GM21737 (cell line): Measurements from ENCODE around the gene SGK1.
"Not testable (repeated sequence)": the region's sequence is repeated elsewhere in the genome, so short reads cannot be mapped to it uniquely, and the experiment has no call there.

Source experiments
- ATAC-seq: cut with Tn5 transposase; IDR thresholded peaks from one replicate; pipeline ENCODE4 v1.9.1; 2021; ENCODE audit warnings: mild to moderate bottlenecking, moderate library complexity; ENCODE audit not compliant: unreplicated experiment

The SGK1 gene

DNA sequence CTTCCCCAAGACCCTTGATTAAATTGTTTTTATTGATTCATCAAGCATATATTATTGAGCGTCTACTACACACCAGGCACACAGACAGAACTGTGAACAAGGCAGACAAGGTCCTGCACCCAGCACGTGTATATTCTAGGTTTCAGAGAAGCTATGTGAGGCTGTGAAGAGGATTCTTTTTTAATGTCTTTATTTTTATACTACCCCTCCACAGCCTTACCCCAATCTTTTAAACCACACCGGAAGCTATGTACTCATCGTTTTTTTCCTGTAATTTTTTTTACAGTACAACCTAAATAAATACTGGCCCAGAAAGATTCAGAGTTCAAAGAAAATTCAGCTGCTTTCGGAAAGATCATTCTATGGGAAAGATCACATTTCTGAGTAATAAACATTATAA, 10.0 kb downstream of the SGK1 start:
- no peak for ATAC-seq

- no peak for ATAC-seq
Observed at GRCh38 chr6:134307075-134307474, 10.8 kb downstream of the SGK1 start.

GRCh38 chr6:134304381-134304780, 13.5 kb downstream of the SGK1 start:
- ATAC-seq: not testable (repeated sequence)

DNA sequence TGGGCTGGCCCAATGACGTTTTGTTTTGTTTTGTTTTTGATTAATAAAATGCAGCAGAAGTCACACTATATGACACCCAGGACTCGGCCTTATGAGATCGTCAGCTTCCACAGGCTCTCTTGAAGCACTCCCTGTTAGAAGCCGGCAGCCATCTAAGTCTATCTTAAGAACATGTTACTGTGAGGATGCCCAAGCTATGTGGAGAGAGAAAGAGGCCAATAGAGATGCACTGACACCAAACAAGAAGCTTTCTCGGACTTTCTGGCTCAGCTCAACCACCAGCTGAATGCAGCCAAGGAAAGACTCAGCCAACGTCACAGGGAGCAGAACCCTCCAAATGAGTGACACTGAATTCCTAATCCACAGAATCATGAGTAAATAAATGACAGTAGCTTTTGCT, 14.0 kb downstream of the SGK1 start:
- ATAC-seq: no peak

DNA sequence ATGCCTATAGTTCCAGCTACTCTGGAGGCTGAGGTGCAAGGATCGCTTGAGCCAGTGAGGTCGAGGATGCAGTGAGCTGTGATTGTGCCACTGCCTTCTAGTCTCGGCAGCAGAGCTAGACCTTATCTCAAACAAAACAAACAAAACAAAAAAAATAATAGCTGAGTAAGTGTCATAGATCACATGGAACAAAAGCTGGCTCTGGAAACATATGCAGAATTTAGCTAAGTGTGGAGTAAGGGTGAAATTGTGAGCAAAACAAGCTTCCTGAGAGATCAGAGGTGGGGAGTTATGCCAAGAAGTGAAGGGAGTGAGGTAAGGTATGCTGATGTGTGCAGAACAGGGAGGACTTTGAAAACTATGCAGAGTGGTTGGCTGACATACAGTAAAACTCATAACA, 18.7 kb downstream of the SGK1 start:
- ATAC-seq: no peak

GRCh38 chr6:134296762-134297161, 21.1 kb downstream of the SGK1 start:
- no peak for ATAC-seq

- peak; percentile 65 for ATAC-seq
Observed at GRCh38 chr6:134295953-134296553, 21.9 kb downstream of the SGK1 start.

DNA sequence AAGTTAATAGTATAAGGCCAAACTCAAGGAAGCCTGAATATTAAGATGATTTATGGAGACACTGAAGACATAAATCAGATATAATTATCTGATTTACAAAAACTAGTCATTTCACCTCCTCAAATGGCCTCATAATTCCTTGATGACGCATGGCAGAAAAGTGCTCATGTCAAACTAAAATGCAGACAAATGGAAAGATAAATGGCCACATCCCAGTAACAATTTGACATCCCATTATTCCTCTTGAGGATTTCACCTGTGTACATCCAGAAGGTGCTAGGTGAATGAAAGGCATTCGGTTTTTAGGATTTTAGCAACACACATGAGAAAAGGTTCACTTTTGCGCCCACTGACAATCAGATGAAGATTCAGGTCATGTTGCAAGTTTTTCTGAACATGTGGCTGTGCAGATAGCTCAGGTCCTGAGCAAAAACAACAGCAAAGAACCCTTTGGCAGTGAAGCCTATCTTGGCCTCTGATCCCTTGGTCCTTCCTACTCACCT, 24.2 kb downstream of the SGK1 start:
- no peak for ATAC-seq

GRCh38 chr6:134291156-134291555, 26.8 kb downstream of the SGK1 start:
- ATAC-seq: no peak

- no peak for ATAC-seq
Observed at GRCh38 chr6:134289204-134289575, 28.7 kb downstream of the SGK1 start.

GRCh38 chr6:134288538-134289203, 29.2 kb downstream of the SGK1 start:
- ATAC-seq: peak; percentile 55

DNA sequence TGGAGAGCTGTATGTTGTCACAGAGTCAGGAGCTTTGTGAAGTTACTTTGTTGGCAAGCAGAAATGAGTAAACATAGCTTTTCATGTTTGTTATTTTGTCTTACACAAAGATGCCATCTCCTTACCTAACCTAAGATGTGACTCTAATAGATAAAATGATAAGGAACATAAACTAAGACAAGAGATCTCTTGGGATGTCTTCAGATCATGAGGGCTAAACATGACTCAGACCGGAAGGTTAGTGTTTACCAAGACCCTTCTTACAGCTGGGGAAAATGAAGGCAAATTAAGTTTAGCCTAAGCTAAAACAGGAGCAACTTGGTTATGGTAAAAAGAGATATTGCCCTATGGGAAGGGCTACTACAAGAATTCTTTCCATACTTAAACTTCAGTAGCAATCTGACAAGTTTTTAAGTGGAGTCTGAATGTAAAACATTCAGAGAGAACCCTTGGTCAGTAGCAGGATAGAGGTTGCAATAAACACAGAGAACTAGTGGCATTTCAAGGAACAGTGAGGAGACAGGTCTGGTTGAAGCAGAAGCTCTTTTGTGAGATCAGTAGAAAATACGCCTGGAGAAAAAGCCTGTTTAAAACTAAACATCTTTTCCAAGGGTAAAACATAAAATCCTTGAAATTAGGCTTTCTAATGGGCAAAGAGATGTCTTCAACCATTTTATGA, 29.9 kb downstream of the SGK1 start:
- ATAC-seq: peak; percentile 22

DNA sequence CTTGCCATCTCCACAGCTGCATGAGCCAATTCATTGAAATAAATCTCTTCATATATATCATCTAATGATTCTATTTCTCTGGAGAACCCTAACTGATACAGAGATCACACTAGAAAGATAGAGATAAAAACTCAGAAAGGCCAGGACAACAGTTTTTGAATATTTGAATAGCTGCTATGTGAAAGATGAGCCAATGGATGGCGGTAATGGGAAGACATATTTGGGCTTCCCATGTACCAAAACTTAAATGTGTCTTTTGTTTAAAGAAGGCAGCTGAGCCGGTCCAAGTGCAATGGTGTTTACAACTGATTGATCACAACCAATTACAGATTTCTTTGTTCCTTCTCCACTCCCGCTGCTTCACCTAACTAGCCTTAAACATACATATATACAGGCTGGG, 35.1 kb downstream of the SGK1 start:
- no peak for ATAC-seq

GRCh38 chr6:134281388-134281787, 36.5 kb downstream of the SGK1 start:
- no peak for ATAC-seq

- ATAC-seq: no peak
Observed at GRCh38 chr6:134278000-134278399, 39.9 kb downstream of the SGK1 start.

GRCh38 chr6:134276891-134277377, 41.0 kb downstream of the SGK1 start:
- not testable (repeated sequence) for ATAC-seq

- no peak for ATAC-seq
Observed at GRCh38 chr6:134272374-134272773, 45.5 kb downstream of the SGK1 start.

DNA sequence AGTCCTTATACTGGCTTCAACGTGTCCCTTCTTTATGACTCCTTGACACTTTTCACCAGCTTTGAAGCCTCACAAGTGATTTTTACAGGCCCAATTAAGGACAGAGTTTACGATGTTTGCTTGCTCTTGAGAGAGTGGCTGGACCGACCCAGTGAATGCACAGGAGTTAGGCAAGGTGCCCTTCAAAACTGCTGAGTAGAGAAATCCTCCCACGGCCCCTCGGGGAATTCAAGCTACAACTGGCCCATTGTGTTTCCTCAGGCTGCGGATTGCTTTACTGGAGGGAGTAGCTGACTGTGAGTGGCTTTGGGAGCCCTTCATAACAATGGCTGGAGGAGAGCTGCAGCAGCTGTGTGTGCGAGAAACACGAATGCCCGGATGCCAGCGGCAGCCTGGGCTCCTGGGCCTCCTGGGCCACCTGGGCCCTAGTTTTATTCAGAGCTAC, 50.0 kb downstream of the SGK1 start:
- no peak for ATAC-seq

DNA sequence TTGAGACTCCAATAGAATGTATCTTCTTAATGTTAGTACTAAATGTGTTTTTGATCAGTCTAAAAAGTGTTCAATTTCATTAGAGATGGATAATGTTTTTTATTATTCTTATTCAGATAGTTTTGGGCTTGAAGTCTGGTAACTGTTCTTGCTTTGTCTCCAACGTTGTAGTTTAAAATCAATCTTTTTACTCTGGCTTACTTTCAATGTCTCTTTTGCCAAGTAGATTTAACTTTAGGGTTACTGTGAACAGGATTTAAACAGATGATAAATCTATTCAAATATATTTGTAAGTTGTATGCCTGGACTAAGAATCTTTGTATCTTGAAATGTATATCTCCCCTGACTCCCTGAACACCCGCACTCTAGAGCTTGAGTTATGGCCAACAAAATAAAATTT, 51.1 kb downstream of the SGK1 start:
- ATAC-seq: no peak

GRCh38 chr6:134261766-134262165, 56.1 kb downstream of the SGK1 start:
- no peak for ATAC-seq

GRCh38 chr6:134258849-134259306, 59.0 kb downstream of the SGK1 start:
- ATAC-seq: no peak

DNA sequence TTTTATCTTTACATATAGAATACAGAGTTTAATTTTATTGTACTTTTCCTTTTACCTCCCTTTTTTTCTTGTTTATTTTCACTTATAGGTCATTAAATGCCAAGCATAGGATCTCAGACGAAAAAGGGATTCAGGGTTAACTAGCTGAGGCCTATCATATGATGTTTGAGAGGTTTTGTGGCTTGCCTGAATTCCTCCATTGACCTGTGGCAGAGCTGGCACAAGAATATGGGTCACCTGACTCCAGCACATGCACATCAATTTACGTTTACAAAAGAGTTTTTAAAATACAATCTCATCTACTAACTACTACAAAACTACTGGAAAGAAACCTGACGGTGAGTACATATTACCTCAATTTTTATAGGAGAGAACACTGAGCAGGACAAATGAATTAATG, 60.4 kb downstream of the SGK1 start:
- ATAC-seq: no peak
